Left lung (tissue), 10 donors: Measurements from ENCODE around the gene CAMK2G. TPM values are rescaled to one million over a fixed set of nuclear protein-coding genes. Genes with fewer than 3 reads are reported as not detected.

Source experiments
- ATAC-seq: fragments of 200-7000 bp; cut with Tn5 transposase; one replicate; pipeline ENCODE4 v1.9.1; 2020; ENCODE audit warnings: moderate library complexity
- DNase-seq, 4 donors: peaks; one replicate each; pipeline ENCODE4 v3.0.0-alpha.2; 2013 to 2020
- H3K27ac ChIP-seq, 2 donors: fragments of 200-600 bp; sonication (generic) in 1 of 2; one replicate each; pipeline versions ENCODE4 v1.5.0 to v1.8.0; 2020 to 2021
- H3K27me3 ChIP-seq, 2 donors: fragments of 200-600 bp; sonication (generic) in 1 of 2; one replicate each; pipeline versions ENCODE4 v1.5.0 to v1.8.0; 2020 to 2021
- H3K36me3 ChIP-seq, 2 donors: fragments of 200-600 bp; sonication (generic) in 1 of 2; one replicate each; pipeline versions ENCODE4 v1.5.0 to v1.8.0; 2020 to 2021
- H3K4me1 ChIP-seq, 2 donors: fragments of 200-600 bp; one replicate each; pipeline ENCODE4 v1.8.0; 2021
- H3K4me3 ChIP-seq, 2 donors: fragments of 200-600 bp; sonication (generic) in 1 of 2; one replicate each; pipeline versions ENCODE4 v1.5.0 to v1.8.0; 2020 to 2021; ENCODE audit warnings: mild to moderate bottlenecking in 1 of 2
- H3K9me3 ChIP-seq, 2 donors: fragments of 200-600 bp; sonication (generic) in 1 of 2; one replicate each; pipeline versions ENCODE4 v1.5.0 to v1.8.0; 2020 to 2021
- intact Hi-C, 2 donors: fragments of 100-400 bp; cut with DNase I; formaldehyde crosslinking; loops; one replicate each; pipeline versions ENCODE4 v1.11.2 to v1.14.2; 2022
- polyA plus RNA-seq, 6 donors: library from polyadenylated mRNA; unstranded; fragments of 120-200 nt; gene quantifications; one replicate each; pipeline ENCODE4 v1.2.1, GENCODE V29; 2013; ENCODE audit not compliant: insufficient read length in 6 of 6
- total RNA-seq, 2 donors: library from RNA; stranded (reverse); fragmentation: NEBNext Ultra II Directional; extraction: Animal tissue kit (Norgen Biotek cat#: 25700); gene quantifications; one replicate each; pipeline ENCODE4 v1.2.1, GENCODE V29; 2021
- TF ChIP-seq, protein P1 (sequence below), 2 donors: fragments of 200-600 bp; sonication (generic) in 1 of 2; IDR thresholded peaks; one replicate each; pipeline versions ENCODE4 v1.5.0 to v1.8.0; 2021; ENCODE audit warnings: antibody characterized with exemption in 2 of 2
- donor health status: DM: no; HTN: yes; CAD: no.
- donor health status: DM: no; HTN: no; CAD: no.

Gene CAMK2G
- total and polyA plus RNA-seq, 8 donors = 28.9 to 44.5 (median 35.4) TPM

GRCh38 chr10:73867871-73868631, 6.3 kb downstream of the CAMK2G start:
- intact Hi-C loops = no loop called here
- Histone ChIP-seq H3K27ac (peak overlapping the region in 1 of 2 donors; percentile 92), H3K4me3 (no peak overlapping the region), H3K27me3 (no peaks in the 10 kb centered on the region), H3K36me3 (peaks cover 0 to 18% of the 10 kb centered on the region in 2 donors), H3K4me1 (peaks cover 20 to 82% of the 10 kb centered on the region in 2 donors), H3K9me3 (no peaks in the 10 kb centered on the region)
- TF ChIP-seq, protein P1, sequence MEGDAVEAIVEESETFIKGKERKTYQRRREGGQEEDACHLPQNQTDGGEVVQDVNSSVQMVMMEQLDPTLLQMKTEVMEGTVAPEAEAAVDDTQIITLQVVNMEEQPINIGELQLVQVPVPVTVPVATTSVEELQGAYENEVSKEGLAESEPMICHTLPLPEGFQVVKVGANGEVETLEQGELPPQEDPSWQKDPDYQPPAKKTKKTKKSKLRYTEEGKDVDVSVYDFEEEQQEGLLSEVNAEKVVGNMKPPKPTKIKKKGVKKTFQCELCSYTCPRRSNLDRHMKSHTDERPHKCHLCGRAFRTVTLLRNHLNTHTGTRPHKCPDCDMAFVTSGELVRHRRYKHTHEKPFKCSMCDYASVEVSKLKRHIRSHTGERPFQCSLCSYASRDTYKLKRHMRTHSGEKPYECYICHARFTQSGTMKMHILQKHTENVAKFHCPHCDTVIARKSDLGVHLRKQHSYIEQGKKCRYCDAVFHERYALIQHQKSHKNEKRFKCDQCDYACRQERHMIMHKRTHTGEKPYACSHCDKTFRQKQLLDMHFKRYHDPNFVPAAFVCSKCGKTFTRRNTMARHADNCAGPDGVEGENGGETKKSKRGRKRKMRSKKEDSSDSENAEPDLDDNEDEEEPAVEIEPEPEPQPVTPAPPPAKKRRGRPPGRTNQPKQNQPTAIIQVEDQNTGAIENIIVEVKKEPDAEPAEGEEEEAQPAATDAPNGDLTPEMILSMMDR (IDR thresholded peaks at IDR 0.05) = no peak
- ATAC-seq = no peak
- no peak for DNase-seq

GRCh38 chr10:73867126-73867807, 7.1 kb downstream of the CAMK2G start:
- ATAC-seq (no peak), DNase-seq (no peak)
- Histone ChIP-seq H3K27ac (peak overlapping the region in 1 of 2 donors; percentile 92), H3K27me3 (no peaks in the 10 kb centered on the region), H3K4me3 (no peak overlapping the region), H3K36me3 (peaks cover 0 to 18% of the 10 kb centered on the region in 2 donors), H3K9me3 (no peaks in the 10 kb centered on the region), H3K4me1 (peaks cover 12 to 82% of the 10 kb centered on the region in 2 donors)
- intact Hi-C loops = no loop called here
- TF ChIP-seq, protein P1 (IDR thresholded peaks at IDR 0.05) = no peak

GRCh38 chr10:73866621-73867020, 7.7 kb downstream of the CAMK2G start:
- Histone ChIP-seq H3K4me3 (no peak overlapping the region), H3K9me3 (no peaks in the 10 kb centered on the region), H3K27ac (peak overlapping the region; percentile 41 to 92), H3K27me3 (no peaks in the 10 kb centered on the region), H3K4me1 (peaks cover 9 to 82% of the 10 kb centered on the region in 2 donors), H3K36me3 (peaks cover 0 to 18% of the 10 kb centered on the region in 2 donors)
- ATAC-seq = no peak
- TF ChIP-seq, protein P1 (IDR thresholded peaks at IDR 0.05) = no peak
- intact Hi-C loops = no loop called here
- DNase-seq = no peak

DNA sequence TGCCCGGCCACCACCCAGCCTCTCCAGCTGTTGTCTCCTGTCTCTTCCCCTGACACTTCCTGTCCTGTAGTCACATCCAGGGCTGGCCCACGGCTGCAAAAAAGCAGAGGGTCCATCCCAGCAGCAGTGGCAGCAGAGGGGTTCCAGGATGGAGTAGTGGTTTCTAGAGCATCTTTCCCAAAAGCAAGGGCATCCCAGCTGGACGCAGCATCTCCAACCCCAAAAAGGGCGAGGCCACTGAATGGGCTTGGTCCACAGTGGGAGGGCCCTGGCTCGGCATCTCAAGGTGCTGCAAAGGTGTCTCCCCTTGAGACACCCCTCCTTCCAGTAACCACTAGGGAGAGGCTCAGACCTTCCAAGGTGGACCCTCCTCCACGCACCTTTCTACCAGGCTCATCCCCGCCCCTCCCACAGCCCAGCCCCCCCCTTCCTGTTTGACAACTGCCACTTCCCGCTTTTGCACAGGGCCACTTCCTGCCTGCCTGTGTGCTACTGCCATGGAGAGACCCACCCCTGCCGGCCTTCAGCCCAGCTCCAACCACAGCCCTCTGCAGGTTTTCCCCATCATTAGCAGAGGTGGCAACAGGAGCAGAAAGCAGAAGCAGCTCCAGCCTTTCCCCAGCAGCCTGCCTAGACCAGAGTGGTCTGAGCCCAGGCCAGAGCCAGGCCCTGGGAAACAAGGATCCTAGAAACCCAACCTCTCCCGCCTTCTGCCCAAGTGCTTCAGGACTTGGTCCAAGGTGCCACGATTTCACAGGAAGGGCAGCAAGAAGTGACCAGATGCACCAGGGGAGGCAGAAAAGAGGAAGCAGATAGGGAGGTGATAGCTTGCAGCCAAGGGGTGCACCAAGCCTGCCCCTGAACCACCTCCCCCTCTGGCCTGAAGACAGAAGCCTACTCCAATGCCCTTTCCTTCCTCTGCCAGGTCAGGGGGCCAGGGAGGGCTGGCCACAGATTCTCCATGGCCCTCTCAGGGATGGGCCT, 8.6 kb downstream of the CAMK2G start:
- peaks cover 0 to 22% of the 10 kb centered on the region in 2 donors for H3K36me3 ChIP-seq

More for the DNA sequence above, 8.6 kb downstream of the CAMK2G start:
- H3K27me3 ChIP-seq = no peaks in the 10 kb centered on the region
- no peaks in the 10 kb centered on the region for H3K9me3 ChIP-seq
- H3K27ac ChIP-seq = peak overlapping the region; percentile 41 to 92
- peak overlapping the region in 1 of 2 donors; percentile 31 for H3K4me3 ChIP-seq
- peak in 2 of 4 donors; percentile 78 to 89 for DNase-seq
- TF ChIP-seq, protein P1 (IDR thresholded peaks at IDR 0.05) = no peak
- ATAC-seq = peak; percentile 79
- intact Hi-C loops = no loop called here
- peaks cover 9 to 81% of the 10 kb centered on the region in 2 donors for H3K4me1 ChIP-seq
